GM21447 (cell line): Measurements from ENCODE around the gene MATK.

Experiments
- ATAC-seq: cut with Tn5 transposase; IDR thresholded peaks from one replicate; pipeline ENCODE4 v1.9.1; 2021; ENCODE audit not compliant: unreplicated experiment

Gene MATK

GRCh38 chr19:3790209-3790734 lies 4.1 kb upstream of the MATK start:
- ATAC-seq: no peak

GRCh38 chr19:3788996-3789778 lies 3.0 kb upstream of the MATK start:
- no peak for ATAC-seq

- ATAC-seq: no peak
These were observed 687 bp downstream of the MATK start for GRCh38 chr19:3785451-3785937.

- no peak for ATAC-seq
These were observed 1.4 kb downstream of the MATK start for GRCh38 chr19:3784607-3785450.

GRCh38 chr19:3783660-3784584 lies 2.3 kb downstream of the MATK start:
- no peak for ATAC-seq

- ATAC-seq: no peak
These were observed 3.3 kb downstream of the MATK start for GRCh38 chr19:3782903-3783302.

GRCh38 chr19:3782330-3782729 lies 3.9 kb downstream of the MATK start:
- ATAC-seq: no peak

GRCh38 chr19:3781603-3782002 lies 4.6 kb downstream of the MATK start:
- ATAC-seq: no peak

- ATAC-seq: no peak
These were observed 5.3 kb downstream of the MATK start for GRCh38 chr19:3780786-3781304.

- no peak for ATAC-seq
These were observed 7.1 kb downstream of the MATK start for GRCh38 chr19:3778899-3779723.

GRCh38 chr19:3778104-3778867 lies 7.9 kb downstream of the MATK start:
- ATAC-seq: no peak

- no peak for ATAC-seq
These were observed 9.6 kb downstream of the MATK start for GRCh38 chr19:3776479-3777040.

GRCh38 chr19:3775831-3776230 lies 10.3 kb downstream of the MATK start:
- no peak for ATAC-seq

GRCh38 chr19:3775374-3775711 lies 10.8 kb downstream of the MATK start:
- ATAC-seq: no peak

GRCh38 chr19:3774621-3775373 lies 11.4 kb downstream of the MATK start:
- no peak for ATAC-seq

- ATAC-seq: no peak
These were observed 12.2 kb downstream of the MATK start for GRCh38 chr19:3773814-3774515.

- no peak for ATAC-seq
These were observed 14.2 kb downstream of the MATK start, which contains the start of gene RAX2 for GRCh38 chr19:3771906-3772455. Gene RAX2 (minus strand): TSS chr19:3772228. CDS start chr19:3771742, 486 bp downstream.
